Measurements from ENCODE around the gene PRR14.

DNA sequence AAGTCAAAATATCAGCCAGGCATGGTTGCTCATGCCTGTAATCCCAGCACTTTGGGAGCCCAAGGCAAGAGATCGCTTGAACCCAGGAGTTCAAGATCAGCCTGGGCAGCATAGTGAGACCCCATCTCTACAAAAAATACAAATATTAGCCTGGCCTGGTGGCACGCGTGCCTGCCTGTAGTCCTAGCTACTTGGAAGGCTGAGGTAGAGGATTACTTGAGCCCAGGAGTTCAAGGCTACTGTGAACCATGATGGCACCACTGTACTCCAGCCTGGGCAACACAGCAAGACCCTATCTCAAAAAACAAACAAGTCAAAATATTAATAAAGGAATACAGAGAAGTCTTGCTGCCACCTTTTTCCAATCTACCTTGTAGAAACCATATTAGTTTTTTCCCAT, 44.8 kb upstream of the PRR14 start:
- TF ChIP-seq, protein P1, sequence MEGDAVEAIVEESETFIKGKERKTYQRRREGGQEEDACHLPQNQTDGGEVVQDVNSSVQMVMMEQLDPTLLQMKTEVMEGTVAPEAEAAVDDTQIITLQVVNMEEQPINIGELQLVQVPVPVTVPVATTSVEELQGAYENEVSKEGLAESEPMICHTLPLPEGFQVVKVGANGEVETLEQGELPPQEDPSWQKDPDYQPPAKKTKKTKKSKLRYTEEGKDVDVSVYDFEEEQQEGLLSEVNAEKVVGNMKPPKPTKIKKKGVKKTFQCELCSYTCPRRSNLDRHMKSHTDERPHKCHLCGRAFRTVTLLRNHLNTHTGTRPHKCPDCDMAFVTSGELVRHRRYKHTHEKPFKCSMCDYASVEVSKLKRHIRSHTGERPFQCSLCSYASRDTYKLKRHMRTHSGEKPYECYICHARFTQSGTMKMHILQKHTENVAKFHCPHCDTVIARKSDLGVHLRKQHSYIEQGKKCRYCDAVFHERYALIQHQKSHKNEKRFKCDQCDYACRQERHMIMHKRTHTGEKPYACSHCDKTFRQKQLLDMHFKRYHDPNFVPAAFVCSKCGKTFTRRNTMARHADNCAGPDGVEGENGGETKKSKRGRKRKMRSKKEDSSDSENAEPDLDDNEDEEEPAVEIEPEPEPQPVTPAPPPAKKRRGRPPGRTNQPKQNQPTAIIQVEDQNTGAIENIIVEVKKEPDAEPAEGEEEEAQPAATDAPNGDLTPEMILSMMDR (IDR thresholded peaks at IDR 0.05) = no peak
- TF ChIP-seq POLR2A (IDR thresholded peaks at IDR 0.05) = no peak
